GM18526 (cell line): ENCODE data around the gene ATP11B.

Source experiments
- POLR2A ChIP-seq: IDR thresholded peaks from 3 replicates; pipeline ENCODE4 v1.6.1; 2011; ENCODE audit not compliant: insufficient read length; ENCODE audit errors: extremely low read depth

Gene ATP11B

GRCh38 chr3:182810574-182811268 lies 17.4 kb downstream of the ATP11B start:
- TF ChIP-seq POLR2A = no peak

- TF ChIP-seq POLR2A = no peak
Observed at GRCh38 chr3:182811269-182811596, 17.9 kb downstream of the ATP11B start.

- no peak for TF ChIP-seq POLR2A
Observed at GRCh38 chr3:182812123-182812522, 18.8 kb downstream of the ATP11B start.

GRCh38 chr3:182814419-182815062 lies 21.2 kb downstream of the ATP11B start:
- no peak for TF ChIP-seq POLR2A

- TF ChIP-seq POLR2A = no peak
Observed at GRCh38 chr3:182816181-182816580, 22.9 kb downstream of the ATP11B start.

GRCh38 chr3:182818296-182818978 lies 25.1 kb downstream of the ATP11B start:
- no peak for TF ChIP-seq POLR2A

GRCh38 chr3:182821221-182821981 lies 28.1 kb downstream of the ATP11B start:
- TF ChIP-seq POLR2A = no peak

- no peak for TF ChIP-seq POLR2A
Observed at GRCh38 chr3:182824957-182825356, 31.7 kb downstream of the ATP11B start.

- no peak for TF ChIP-seq POLR2A
Observed at GRCh38 chr3:182829761-182830405, 36.6 kb downstream of the ATP11B start.

GRCh38 chr3:182837855-182838454 lies 44.7 kb downstream of the ATP11B start:
- TF ChIP-seq POLR2A = no peak

GRCh38 chr3:182843478-182843877 lies 50.2 kb downstream of the ATP11B start:
- no peak for TF ChIP-seq POLR2A

GRCh38 chr3:182848906-182849305 lies 55.6 kb downstream of the ATP11B start:
- TF ChIP-seq POLR2A = no peak

- no peak for TF ChIP-seq POLR2A
Observed at GRCh38 chr3:182855076-182855475, 61.8 kb downstream of the ATP11B start.

GRCh38 chr3:182861348-182861747 lies 68.0 kb downstream of the ATP11B start:
- no peak for TF ChIP-seq POLR2A
